HAP-1 (cell line): Measurements from ENCODE around the gene CEP170B.
"Not testable (repeated sequence)": the region's sequence is repeated elsewhere in the genome, so short reads cannot be mapped to it uniquely, and the experiment has no call there.

Source experiments
- DNase-seq, 2 experiments: peaks; one replicate each; pipeline ENCODE4 v3.0.0-alpha.2; 2016 to 2020; ENCODE audit warnings: low spot score in 2 of 2
- H3K27me3 ChIP-seq: fragments of 250-450 bp; sonication (Bioruptor Pico); 2 replicates; pipeline ENCODE4 v1.5.1; 2020; ENCODE audit warnings: low read depth, mild to moderate bottlenecking, moderate library complexity
- H3K36me3 ChIP-seq: fragments of 250-450 bp; sonication (Bioruptor Pico); replicated peaks from 2 replicates; pipeline ENCODE4 v1.5.1; 2020; ENCODE audit warnings: mild to moderate bottlenecking
- H3K4me1 ChIP-seq: fragments of 250-450 bp; sonication (Bioruptor Pico); 2 replicates; pipeline ENCODE4 v1.5.1; 2020; ENCODE audit warnings: mild to moderate bottlenecking
- H3K4me3 ChIP-seq: fragments of 250-450 bp; sonication (Bioruptor Pico); 2 replicates; pipeline ENCODE4 v1.5.1; 2020; ENCODE audit warnings: mild to moderate bottlenecking, moderate library complexity
- H3K9me3 ChIP-seq: fragments of 250-450 bp; sonication (Bioruptor Pico); 2 replicates; pipeline ENCODE4 v1.5.1; 2020; ENCODE audit warnings: mild to moderate bottlenecking, moderate library complexity
- in situ Hi-C: fragments of 300-500 bp; cut with MboI; formaldehyde crosslinking; loops from 3 replicates; pipeline ENCODE4 v1.14.3; 2020; ENCODE audit warnings: low sequenced_read_pairs, inconsistent platforms, mixed read lengths

Gene CEP170B

GRCh38 chr14:104827177-104828055, 37.7 kb upstream of the CEP170B start:
- peak; percentile 49 to 83 for DNase-seq
- H3K9me3 ChIP-seq = no peaks in the 10 kb centered on the region
- no peaks in the 10 kb centered on the region for H3K36me3 ChIP-seq
- peaks cover 8% of the 10 kb centered on the region; the same call in 1 of the 2 replicates for H3K4me1 ChIP-seq
- in situ Hi-C loops = no loop called here
- no peaks in the 10 kb centered on the region for H3K27me3 ChIP-seq
- peak overlapping the region; percentile 31 for H3K4me3 ChIP-seq

- in situ Hi-C loops = no loop called here
Measured at GRCh38 chr14:104830781-104831180, 34.3 kb upstream of the CEP170B start.

GRCh38 chr14:104836171-104836935, 28.7 kb upstream of the CEP170B start:
- H3K4me3 ChIP-seq, H3K36me3 ChIP-seq, in situ Hi-C loops, DNase-seq, H3K9me3 ChIP-seq, H3K27me3 ChIP-seq, H3K4me1 ChIP-seq: not testable (repeated sequence)

More at GRCh38 chr14:104830781-104831180, 34.3 kb upstream of the CEP170B start:
- no peaks in the 10 kb centered on the region for H3K36me3 ChIP-seq
- no peak for DNase-seq
- no peak overlapping the region for H3K4me3 ChIP-seq
- no peaks in the 10 kb centered on the region for H3K27me3 ChIP-seq
- peaks cover 6% of the 10 kb centered on the region; the same call in 1 of the 2 replicates for H3K4me1 ChIP-seq
- no peaks in the 10 kb centered on the region for H3K9me3 ChIP-seq

GRCh38 chr14:104841730-104842129, 23.3 kb upstream of the CEP170B start:
- Histone ChIP-seq H3K36me3 (no peaks in the 10 kb centered on the region), H3K27me3 (peaks cover 44% of the 10 kb centered on the region), H3K9me3 (no peaks in the 10 kb centered on the region; the same call in 1 of the 2 replicates), H3K4me3 (no peak overlapping the region), H3K4me1 (no peaks in the 10 kb centered on the region)
- in situ Hi-C loops = no loop called here
- no peak for DNase-seq

- no peak overlapping the region for H3K4me3 ChIP-seq
- in situ Hi-C loops = no loop called here
- DNase-seq = no peak
- no peaks in the 10 kb centered on the region; the same call in 1 of the 2 replicates for H3K9me3 ChIP-seq
- H3K4me1 ChIP-seq = no peaks in the 10 kb centered on the region
- H3K36me3 ChIP-seq = no peaks in the 10 kb centered on the region
- H3K27me3 ChIP-seq = peaks cover 43% of the 10 kb centered on the region
Measured at GRCh38 chr14:104843006-104843405, 22.1 kb upstream of the CEP170B start.

GRCh38 chr14:104843442-104844305, 21.4 kb upstream of the CEP170B start:
- peaks cover 41% of the 10 kb centered on the region for H3K27me3 ChIP-seq
- no peaks in the 10 kb centered on the region for H3K9me3 ChIP-seq
- H3K36me3 ChIP-seq = no peaks in the 10 kb centered on the region
- H3K4me1 ChIP-seq = no peaks in the 10 kb centered on the region
- no peak for DNase-seq
- in situ Hi-C loops = no loop called here
- no peak overlapping the region for H3K4me3 ChIP-seq

GRCh38 chr14:104844306-104845032, 20.6 kb upstream of the CEP170B start:
- peaks cover 41% of the 10 kb centered on the region for H3K27me3 ChIP-seq
- no peaks in the 10 kb centered on the region for H3K9me3 ChIP-seq
- no peaks in the 10 kb centered on the region for H3K36me3 ChIP-seq
- in situ Hi-C loops = no loop called here
- no peak for DNase-seq
- H3K4me1 ChIP-seq = no peaks in the 10 kb centered on the region
- H3K4me3 ChIP-seq = no peak overlapping the region

- in situ Hi-C loops = no loop called here
- no peak for DNase-seq
- Histone ChIP-seq H3K36me3 (no peaks in the 10 kb centered on the region), H3K4me1 (no peaks in the 10 kb centered on the region), H3K27me3 (peaks cover 41% of the 10 kb centered on the region), H3K9me3 (no peaks in the 10 kb centered on the region), H3K4me3 (no peak overlapping the region)
Measured at GRCh38 chr14:104845033-104845666, 19.9 kb upstream of the CEP170B start.

GRCh38 chr14:104845834-104846441, 19.1 kb upstream of the CEP170B start:
- H3K9me3 ChIP-seq = no peaks in the 10 kb centered on the region
- no peaks in the 10 kb centered on the region for H3K4me1 ChIP-seq
- H3K27me3 ChIP-seq = peaks cover 41% of the 10 kb centered on the region
- H3K36me3 ChIP-seq = no peaks in the 10 kb centered on the region
- in situ Hi-C loops = no loop called here
- no peak overlapping the region for H3K4me3 ChIP-seq
- DNase-seq = no peak

GRCh38 chr14:104852280-104852663, 12.8 kb upstream of the CEP170B start:
- in situ Hi-C loops = no loop called here
- DNase-seq = no peak
- peaks cover 4% of the 10 kb centered on the region; the same call in 1 of the 2 replicates for H3K27me3 ChIP-seq

GRCh38 chr14:104855532-104856090, 9.5 kb upstream of the CEP170B start:
- in situ Hi-C loops = no loop called here
- Histone ChIP-seq H3K4me1 (no peaks in the 10 kb centered on the region), H3K36me3 (no peaks in the 10 kb centered on the region), H3K4me3 (no peak overlapping the region), H3K27me3 (peaks cover 4% of the 10 kb centered on the region; the same call in 1 of the 2 replicates), H3K9me3 (no peaks in the 10 kb centered on the region)
- no peak for DNase-seq

More at GRCh38 chr14:104852280-104852663, 12.8 kb upstream of the CEP170B start:
- Histone ChIP-seq H3K9me3 (no peaks in the 10 kb centered on the region), H3K4me3 (no peak overlapping the region), H3K36me3 (no peaks in the 10 kb centered on the region), H3K4me1 (no peaks in the 10 kb centered on the region)
